Type B pancreatic cell (in vitro differentiated cells): ENCODE data around the gene SPATA6L. TPM values are rescaled to one million over a fixed set of nuclear protein-coding genes. Genes with fewer than 3 reads are reported as not detected.

Experiments used
- DNase-seq: peaks from one replicate; pipeline ENCODE4 v3.0.0; 2021; ENCODE audit warnings: mixed read lengths; ENCODE audit not compliant: unreplicated experiment; ENCODE audit errors: extremely low spot score
- H3K27ac Mint-ChIP-seq: 2 replicates; pipeline ENCODE4 v1.8.0; 2021; ENCODE audit warnings: mild to moderate bottlenecking, mixed read lengths
- H3K27me3 Mint-ChIP-seq: 2 replicates; pipeline ENCODE4 v1.8.0; 2021; ENCODE audit warnings: mixed read lengths
- H3K36me3 Mint-ChIP-seq: 2 replicates; pipeline ENCODE4 v1.8.0; 2021; ENCODE audit warnings: mixed read lengths
- H3K4me1 Mint-ChIP-seq: one replicate; pipeline ENCODE4 v1.8.0; 2021; ENCODE audit warnings: mixed read lengths; ENCODE audit not compliant: unreplicated experiment
- H3K4me3 Mint-ChIP-seq: 2 replicates; pipeline ENCODE4 v1.8.0; 2021; ENCODE audit warnings: mild to moderate bottlenecking, mixed read lengths
- H3K9me3 Mint-ChIP-seq: 2 replicates; pipeline ENCODE4 v1.8.0; 2021; ENCODE audit warnings: mixed read lengths
- total RNA-seq: library from RNA; stranded (reverse); gene quantifications from 2 replicates; pipeline ENCODE4 v1.2.1, GENCODE V29; 2021; ENCODE audit warnings: low replicate concordance
- TF ChIP-seq, protein P1 (sequence below): fragments of 200-600 bp; sonication (generic); conservative IDR thresholded peaks from 2 replicates; pipeline ENCODE4 v1.5.0; 2021; ENCODE audit warnings: antibody characterized with exemption, mild to moderate bottlenecking

SPATA6L gene
- total RNA-seq, 1 donor from 2014 or later, result 3.0 TPM

DNA sequence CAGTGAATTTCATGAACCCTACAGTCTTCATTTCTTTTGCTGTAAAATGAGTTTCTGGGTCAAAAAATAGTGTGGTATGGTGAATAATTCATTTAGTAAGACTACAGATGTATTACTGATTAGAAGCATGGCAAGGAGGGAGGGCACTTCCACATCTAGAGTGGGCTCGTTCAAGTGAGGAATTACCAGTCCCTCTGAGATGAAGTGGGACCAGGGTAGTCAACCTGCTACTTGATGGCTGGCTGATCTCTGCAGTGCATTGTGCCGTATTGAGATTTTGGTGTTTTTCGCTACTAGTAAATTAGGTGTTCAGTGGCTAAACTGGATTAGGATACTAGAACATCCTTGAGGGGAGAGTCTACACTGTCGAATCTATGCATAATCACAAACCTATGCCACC lies 23.9 kb upstream of the SPATA6L start:
- no peak overlapping the region for H3K4me3 Mint-ChIP-seq
- H3K27ac Mint-ChIP-seq, result peak overlapping the region; percentile 85
- H3K36me3 Mint-ChIP-seq, result peaks cover 16% of the 10 kb centered on the region
- TF ChIP-seq, protein P1, sequence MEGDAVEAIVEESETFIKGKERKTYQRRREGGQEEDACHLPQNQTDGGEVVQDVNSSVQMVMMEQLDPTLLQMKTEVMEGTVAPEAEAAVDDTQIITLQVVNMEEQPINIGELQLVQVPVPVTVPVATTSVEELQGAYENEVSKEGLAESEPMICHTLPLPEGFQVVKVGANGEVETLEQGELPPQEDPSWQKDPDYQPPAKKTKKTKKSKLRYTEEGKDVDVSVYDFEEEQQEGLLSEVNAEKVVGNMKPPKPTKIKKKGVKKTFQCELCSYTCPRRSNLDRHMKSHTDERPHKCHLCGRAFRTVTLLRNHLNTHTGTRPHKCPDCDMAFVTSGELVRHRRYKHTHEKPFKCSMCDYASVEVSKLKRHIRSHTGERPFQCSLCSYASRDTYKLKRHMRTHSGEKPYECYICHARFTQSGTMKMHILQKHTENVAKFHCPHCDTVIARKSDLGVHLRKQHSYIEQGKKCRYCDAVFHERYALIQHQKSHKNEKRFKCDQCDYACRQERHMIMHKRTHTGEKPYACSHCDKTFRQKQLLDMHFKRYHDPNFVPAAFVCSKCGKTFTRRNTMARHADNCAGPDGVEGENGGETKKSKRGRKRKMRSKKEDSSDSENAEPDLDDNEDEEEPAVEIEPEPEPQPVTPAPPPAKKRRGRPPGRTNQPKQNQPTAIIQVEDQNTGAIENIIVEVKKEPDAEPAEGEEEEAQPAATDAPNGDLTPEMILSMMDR, result no peak
- H3K9me3 Mint-ChIP-seq, result no peaks in the 10 kb centered on the region
- DNase-seq, result no peak
- no peaks in the 10 kb centered on the region for H3K27me3 Mint-ChIP-seq
- peaks cover 6% of the 10 kb centered on the region for H3K4me1 Mint-ChIP-seq

GRCh38 chr9:4689687-4690104 lies 23.4 kb upstream of the SPATA6L start:
- H3K27me3 Mint-ChIP-seq, result no peaks in the 10 kb centered on the region
- H3K9me3 Mint-ChIP-seq, result no peaks in the 10 kb centered on the region
- peaks cover 16% of the 10 kb centered on the region for H3K36me3 Mint-ChIP-seq
- peak overlapping the region; percentile 85 for H3K27ac Mint-ChIP-seq
- TF ChIP-seq, protein P1, result no peak
- no peak for DNase-seq
- no peak overlapping the region for H3K4me3 Mint-ChIP-seq
- H3K4me1 Mint-ChIP-seq, result peaks cover 6% of the 10 kb centered on the region

- peaks cover 6% of the 10 kb centered on the region for H3K4me1 Mint-ChIP-seq
- DNase-seq, result no peak
- H3K9me3 Mint-ChIP-seq, result no peaks in the 10 kb centered on the region
- TF ChIP-seq, protein P1, result no peak
- peaks cover 16% of the 10 kb centered on the region for H3K36me3 Mint-ChIP-seq
- H3K4me3 Mint-ChIP-seq, result no peak overlapping the region
- no peaks in the 10 kb centered on the region for H3K27me3 Mint-ChIP-seq
- H3K27ac Mint-ChIP-seq, result no peak overlapping the region
Observed at GRCh38 chr9:4689021-4689420, 22.7 kb upstream of the SPATA6L start.

DNA sequence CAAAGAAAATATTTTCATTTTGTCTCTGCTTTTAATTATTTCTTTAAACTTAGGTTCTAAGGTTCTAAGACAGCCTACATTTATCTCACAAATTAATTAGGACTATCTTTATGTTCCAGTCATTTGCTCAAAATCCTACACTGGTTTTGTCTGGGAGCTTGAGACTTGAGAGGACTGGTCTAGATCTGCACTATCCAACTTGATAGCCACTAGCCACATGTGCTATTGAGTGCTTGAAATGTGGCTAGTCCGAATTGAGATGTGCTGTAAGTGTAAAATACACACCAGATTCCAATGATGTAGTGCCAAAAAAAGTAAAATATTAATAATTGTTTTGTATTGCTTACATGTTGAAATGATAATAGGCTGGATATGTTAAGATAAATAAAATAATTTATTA lies 20.3 kb upstream of the SPATA6L start:
- TF ChIP-seq, protein P1, result no peak

GRCh38 chr9:4686112-4686511 lies 19.8 kb upstream of the SPATA6L start:
- no peaks in the 10 kb centered on the region for H3K27me3 Mint-ChIP-seq
- H3K4me3 Mint-ChIP-seq, result no peak overlapping the region
- TF ChIP-seq, protein P1, result no peak
- DNase-seq, result no peak
- H3K27ac Mint-ChIP-seq, result no peak overlapping the region
- peaks cover 12% of the 10 kb centered on the region for H3K36me3 Mint-ChIP-seq
- no peaks in the 10 kb centered on the region for H3K9me3 Mint-ChIP-seq
- peaks cover 12% of the 10 kb centered on the region for H3K4me1 Mint-ChIP-seq

More for the DNA sequence above, 20.3 kb upstream of the SPATA6L start:
- H3K4me1 Mint-ChIP-seq, result peaks cover 12% of the 10 kb centered on the region
- H3K4me3 Mint-ChIP-seq, result no peak overlapping the region
- no peak overlapping the region for H3K27ac Mint-ChIP-seq
- no peaks in the 10 kb centered on the region for H3K27me3 Mint-ChIP-seq
- no peak for DNase-seq
- no peaks in the 10 kb centered on the region for H3K9me3 Mint-ChIP-seq
- H3K36me3 Mint-ChIP-seq, result peaks cover 12% of the 10 kb centered on the region

DNA sequence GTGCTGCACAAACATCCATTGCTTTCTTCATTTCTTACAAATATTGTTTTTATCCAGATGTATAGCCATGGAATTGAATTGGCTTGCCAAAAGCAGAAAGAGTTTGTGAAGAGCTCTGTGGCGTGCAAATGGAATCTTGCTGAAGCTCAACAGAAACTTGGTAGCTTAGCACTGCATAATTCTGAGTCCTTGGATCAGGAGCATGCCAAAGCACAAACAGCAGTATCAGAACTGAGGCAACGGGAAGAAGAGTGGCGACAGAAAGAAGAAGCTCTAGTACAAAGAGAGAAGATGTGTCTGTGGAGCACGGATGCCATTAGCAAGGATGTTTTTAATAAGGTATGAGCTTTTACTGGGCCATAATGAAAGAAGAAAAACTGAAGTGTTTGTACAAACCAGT lies 18.5 kb upstream of the SPATA6L start:
- no peaks in the 10 kb centered on the region for H3K9me3 Mint-ChIP-seq

More for the DNA sequence above, 18.5 kb upstream of the SPATA6L start:
- no peak for DNase-seq
- Mint-ChIP-seq H3K4me1 (peaks cover 10% of the 10 kb centered on the region), H3K27ac (no peak overlapping the region), H3K27me3 (no peaks in the 10 kb centered on the region), H3K4me3 (no peak overlapping the region), H3K36me3 (peaks cover 4% of the 10 kb centered on the region)
- TF ChIP-seq, protein P1, result no peak
